Gastroesophageal sphincter (tissue), 4 donors: Measurements from ENCODE around the gene GPATCH2L. TPM values are rescaled to one million over a fixed set of nuclear protein-coding genes. Genes with fewer than 3 reads are reported as not detected.

Source experiments
- ATAC-seq: fragments of 150-250 bp; one replicate; pipeline ENCODE4 v1.9.1; 2016; ENCODE audit warnings: mild to moderate bottlenecking, moderate library complexity
- H3K27ac ChIP-seq, 4 donors: fragments of 200-600 bp; sonication (generic) in 3 of 4; 1 replicate in 3 of 4; 2 replicates in 1 of 4; pipeline ENCODE4 v1.5.1; 2016 to 2019
- H3K27me3 ChIP-seq: fragments of 200-600 bp; sonication (generic); one replicate; pipeline ENCODE4 v1.5.1; 2019
- H3K36me3 ChIP-seq, 2 donors: fragments of 200-600 bp; sonication (generic); one replicate each; pipeline ENCODE4 v1.5.1; 2019; ENCODE audit warnings: control low read depth in 1 of 2
- H3K4me1 ChIP-seq, 3 donors: fragments of 200-600 bp; sonication (generic); 1 replicate in 2 of 3; 2 replicates in 1 of 3; pipeline ENCODE4 v1.5.1; 2016 to 2019; ENCODE audit warnings: control low read depth in 2 of 3
- H3K4me3 ChIP-seq, 2 donors: fragments of 200-600 bp; sonication (generic); one replicate each; pipeline ENCODE4 v1.5.1; 2019; ENCODE audit warnings: mild to moderate bottlenecking in 1 of 2, moderate library complexity in 1 of 2
- H3K9me3 ChIP-seq, 3 donors: fragments of 200-600 bp; sonication (generic); one replicate each; pipeline ENCODE4 v1.5.1; 2017 to 2019; ENCODE audit warnings: control low read depth in 2 of 3
- CTCF ChIP-seq, 4 experiments: fragments of 200-600 bp in 2 of 4; fragments of 450-650 bp in 2 of 4; sonication (generic) in 1 of 4; IDR thresholded peaks; one replicate each; pipeline ENCODE4 v1.5.1; 2017 to 2019; ENCODE audit warnings: antibody characterized with exemption in 4 of 4, mild to moderate bottlenecking in 2 of 4, moderate library complexity in 2 of 4
- EP300 ChIP-seq: sonication (generic); formaldehyde crosslinking; IDR thresholded peaks from one replicate; pipeline ENCODE4 v1.6.1; 2017; ENCODE audit warnings: antibody characterized with exemption, mild to moderate bottlenecking
- POLR2A ChIP-seq, 2 donors: fragments of 450-650 bp; IDR thresholded peaks; one replicate each; pipeline ENCODE4 v1.6.1; 2017; ENCODE audit warnings: antibody characterized with exemption in 2 of 2, mild to moderate bottlenecking in 2 of 2, moderate library complexity in 1 of 2
- POLR2AphosphoS5 ChIP-seq: sonication (generic); formaldehyde crosslinking; IDR thresholded peaks from one replicate; pipeline ENCODE4 v1.6.1; 2017; ENCODE audit warnings: antibody characterized with exemption
- WGBS, 2 donors: methylation state at CpG; one replicate each; pipeline ENCODE4 v1.1.5; 2018; ENCODE audit warnings: low coverage in 1 of 2; 5-methylcytosine and 5-hydroxymethylcytosine counted together
- total RNA-seq, 4 donors: library from RNA; depleted of rRNA; stranded (reverse); fragments of >200 nt; gene quantifications; one replicate each; pipeline ENCODE4 v1.1.0, GENCODE V29; 2016

GPATCH2L gene
- total RNA-seq, 4 donors from 2014 or later, result 34.2 to 64.0 (median 56.0) TPM

GRCh38 chr14:76146976-76147375, 4.7 kb upstream of the GPATCH2L start:
- no peak for ATAC-seq
- TF ChIP-seq EP300 (no peak), CTCF (IDR thresholded peaks at IDR 0.05) (no peak), POLR2A (IDR thresholded peaks at IDR 0.05) (no peak), POLR2AphosphoS5 (no peak)
- Histone ChIP-seq H3K27ac (no peak overlapping the region), H3K4me3 (no peak overlapping the region), H3K9me3 (peaks cover 0 to 15% (median 0%) of the 10 kb centered on the region in 3 donors), H3K36me3 (no peaks in the 10 kb centered on the region), H3K27me3 (no peaks in the 10 kb centered on the region), H3K4me1 (no peaks in the 10 kb centered on the region)

GRCh38 chr14:76149196-76149595, 2.5 kb upstream of the GPATCH2L start:
- WGBS, 2 donors, result 68 to 89% methylated on average over 2 of the region's 2 CpGs
- H3K4me1 ChIP-seq, result peaks cover 0 to 19% (median 15%) of the 10 kb centered on the region in 3 donors
- peaks cover 0 to 1% (median 0%) of the 10 kb centered on the region in 3 donors for H3K9me3 ChIP-seq
- no peak for ATAC-seq
- no peak overlapping the region for H3K4me3 ChIP-seq
- no peak overlapping the region for H3K27ac ChIP-seq
- peaks cover 0 to under 1% of the 10 kb centered on the region in 2 donors for H3K36me3 ChIP-seq
- no peaks in the 10 kb centered on the region for H3K27me3 ChIP-seq
- TF ChIP-seq POLR2A (IDR thresholded peaks at IDR 0.05) (no peak), POLR2AphosphoS5 (no peak), CTCF (IDR thresholded peaks at IDR 0.05) (no peak), EP300 (no peak)

GRCh38 chr14:76152333-76152681, 585 bp downstream of the GPATCH2L start:
- no peak for TF ChIP-seq EP300
- TF ChIP-seq POLR2AphosphoS5, result peak; percentile 48
- 0% methylated on average over 6 to 8 of the region's 17 CpGs for WGBS, 2 donors
- H3K4me1 ChIP-seq, result peaks cover 11 to 50% (median 39%) of the 10 kb centered on the region in 3 donors
- no peaks in the 10 kb centered on the region for H3K9me3 ChIP-seq
- peaks cover 0 to 12% of the 10 kb centered on the region in 2 donors for H3K36me3 ChIP-seq
- peak overlapping the region; percentile 67 to 92 for H3K4me3 ChIP-seq
- H3K27me3 ChIP-seq, result no peaks in the 10 kb centered on the region
- H3K27ac ChIP-seq, result peak overlapping the region; percentile 84 to 96 (median 87)
- peak; percentile 82 for ATAC-seq

- no peak for ATAC-seq
- Histone ChIP-seq H3K4me3 (no peak overlapping the region), H3K27ac (no peak overlapping the region), H3K4me1 (peaks cover 12 to 66% (median 39%) of the 10 kb centered on the region in 3 donors), H3K9me3 (no peaks in the 10 kb centered on the region), H3K36me3 (peaks cover 0 to 21% of the 10 kb centered on the region in 2 donors), H3K27me3 (no peaks in the 10 kb centered on the region)
- no peak for TF ChIP-seq POLR2AphosphoS5
- TF ChIP-seq EP300, result no peak
- no peak for TF ChIP-seq CTCF (IDR thresholded peaks at IDR 0.05)
- TF ChIP-seq POLR2A (IDR thresholded peaks at IDR 0.05), result no peak
- 86 to 93% methylated on average over 1 of the region's 1 CpG for WGBS, 2 donors
Measured at GRCh38 chr14:76153919-76154318, 2.2 kb downstream of the GPATCH2L start.

- Histone ChIP-seq H3K27me3 (no peaks in the 10 kb centered on the region), H3K27ac (no peak overlapping the region), H3K9me3 (no peaks in the 10 kb centered on the region), H3K4me1 (peaks cover 12 to 72% (median 39%) of the 10 kb centered on the region in 3 donors), H3K36me3 (peaks cover 0 to 28% of the 10 kb centered on the region in 2 donors), H3K4me3 (no peak overlapping the region)
- WGBS, 2 donors, result 80 to 90% methylated on average over 2 to 8 of the region's 11 CpGs
- TF ChIP-seq CTCF (IDR thresholded peaks at IDR 0.05) (no peak), EP300 (no peak), POLR2A (IDR thresholded peaks at IDR 0.05) (no peak), POLR2AphosphoS5 (no peak)
- no peak for ATAC-seq
Measured at GRCh38 chr14:76154539-76155126, 2.9 kb downstream of the GPATCH2L start.
